ENCODE measurements around the gene SPTB.
"Not testable (repeated sequence)": the region's sequence is repeated elsewhere in the genome, so short reads cannot be mapped to it uniquely, and the experiment has no call there.

Gene SPTB

GRCh38 chr14:64879635-64880220 is at the start of gene SPTB:
SPTB (minus strand) TSS chr14:64879907; CDS start chr14:64823094, 56,813 bp downstream.
- DNase-seq (ENCODE audit: low read depth in 3 of 3): peak; percentile 31 to 73 (median 37)

GRCh38 chr14:64929014-64929359 is 49.3 kb upstream of the SPTB start:
- DNase-seq (ENCODE audit: low read depth in 3 of 3): no peak

GRCh38 chr14:64928239-64929013 is 48.7 kb upstream of the SPTB start:
- DNase-seq (ENCODE audit: low read depth in 3 of 3): no peak

DNA sequence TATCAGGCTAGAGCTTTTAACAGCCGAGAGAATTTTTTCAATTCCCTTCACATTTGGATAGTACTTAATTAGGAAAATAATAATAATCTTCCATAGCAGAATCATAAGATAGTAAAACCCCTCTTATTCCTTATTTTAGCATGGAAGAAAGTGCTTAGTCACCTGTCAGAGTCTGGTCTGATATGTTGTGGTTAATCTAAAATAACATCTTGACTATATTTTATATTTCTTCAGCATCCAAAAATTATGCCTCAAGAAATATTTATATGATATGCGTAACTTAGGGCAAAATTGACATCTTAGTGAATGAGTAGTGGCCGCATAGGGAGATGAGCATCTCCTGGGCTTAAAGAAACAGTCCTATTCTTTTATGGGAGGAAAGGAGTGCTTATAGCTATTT is 47.3 kb upstream of the SPTB start:
- DNase-seq (ENCODE audit: low read depth in 3 of 3): no peak

- no peak for DNase-seq (ENCODE audit: low read depth in 3 of 3)
Observed at GRCh38 chr14:64926398-64926995, 46.8 kb upstream of the SPTB start.

GRCh38 chr14:64923015-64923414 is 43.3 kb upstream of the SPTB start:
- DNase-seq (ENCODE audit: low read depth in 3 of 3): no peak

DNA sequence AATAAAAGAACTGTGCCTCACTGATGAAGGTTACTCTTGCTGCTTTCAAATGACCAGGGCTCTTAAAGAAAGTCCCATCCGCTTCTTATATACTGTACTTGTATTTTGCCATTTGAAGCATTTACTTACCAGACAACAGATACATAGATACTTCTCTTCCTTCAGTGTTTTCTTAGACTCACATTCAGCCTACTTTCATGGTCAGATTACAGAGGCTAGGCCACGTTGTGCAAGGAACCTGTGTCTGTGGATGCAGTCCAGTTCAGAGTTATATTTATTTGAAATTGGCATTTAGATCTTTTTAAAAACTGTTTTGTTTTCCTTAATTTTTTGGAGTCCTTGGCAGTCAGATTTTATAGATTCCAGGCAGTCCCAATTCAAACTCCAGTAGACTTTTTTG is 40.8 kb upstream of the SPTB start:
- no peak for DNase-seq (ENCODE audit: low read depth in 3 of 3)

DNA sequence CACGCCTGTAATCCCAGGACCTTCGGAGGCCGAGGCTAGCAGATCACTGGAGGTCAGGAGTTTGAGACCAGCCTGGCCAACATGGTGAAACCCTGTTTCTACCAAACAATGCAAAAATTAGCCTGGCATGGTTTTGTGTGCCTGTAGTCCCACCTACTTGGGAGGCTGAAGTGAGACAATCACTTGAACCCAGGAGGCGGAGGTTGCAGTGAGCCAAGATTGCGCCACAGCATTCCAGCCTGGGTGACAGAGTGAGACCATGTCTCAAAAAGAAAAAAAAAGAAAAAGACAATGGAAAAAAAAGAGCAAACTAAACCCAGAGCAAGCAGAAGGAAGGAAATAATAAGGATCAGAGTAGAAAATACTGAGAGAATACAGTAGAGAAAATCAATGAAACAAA is 39.9 kb upstream of the SPTB start:
- DNase-seq (ENCODE audit: low read depth in 3 of 3): no peak

DNA sequence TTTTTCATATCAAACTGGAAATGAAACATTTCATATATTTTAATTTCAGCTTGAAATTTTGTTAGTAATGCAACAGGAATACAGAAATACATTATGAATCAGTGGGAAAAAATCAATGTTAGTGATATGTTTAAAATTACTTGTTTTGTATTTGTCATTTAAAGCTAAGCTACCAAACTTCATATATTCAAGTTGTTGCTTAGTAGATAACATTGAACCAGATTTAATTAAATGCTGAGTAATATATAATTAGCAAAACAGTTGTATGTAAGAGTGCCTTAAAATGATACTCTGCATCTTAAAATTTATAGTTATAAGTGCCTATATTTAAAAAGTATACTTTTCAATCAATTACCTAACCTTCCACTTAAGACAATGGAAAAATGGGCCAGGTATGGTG is 39.5 kb upstream of the SPTB start:
- no peak for DNase-seq (ENCODE audit: low read depth in 3 of 3)

DNA sequence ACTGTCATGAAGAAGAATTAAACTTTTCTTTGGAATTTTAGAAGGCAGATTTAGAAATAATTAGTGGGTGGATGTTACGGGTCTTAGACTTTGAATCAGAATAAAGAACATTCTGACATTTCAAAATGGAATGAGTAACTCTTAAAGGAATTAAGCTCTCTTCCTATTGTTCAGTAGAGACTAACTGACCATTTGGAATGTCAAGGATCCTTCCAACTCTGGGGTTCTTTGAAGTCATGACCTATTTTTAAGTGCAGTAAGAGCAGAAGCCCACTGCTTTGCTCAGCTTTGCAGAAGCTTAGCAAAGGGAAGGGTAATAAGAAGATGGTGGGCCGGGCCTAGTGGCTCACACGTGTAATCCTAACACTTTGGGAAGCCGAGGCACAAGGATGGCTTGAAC is 38.5 kb upstream of the SPTB start:
- DNase-seq (ENCODE audit: low read depth in 3 of 3): no peak

GRCh38 chr14:64915797-64916196 is 36.1 kb upstream of the SPTB start:
- no peak for DNase-seq (ENCODE audit: low read depth in 3 of 3)

DNA sequence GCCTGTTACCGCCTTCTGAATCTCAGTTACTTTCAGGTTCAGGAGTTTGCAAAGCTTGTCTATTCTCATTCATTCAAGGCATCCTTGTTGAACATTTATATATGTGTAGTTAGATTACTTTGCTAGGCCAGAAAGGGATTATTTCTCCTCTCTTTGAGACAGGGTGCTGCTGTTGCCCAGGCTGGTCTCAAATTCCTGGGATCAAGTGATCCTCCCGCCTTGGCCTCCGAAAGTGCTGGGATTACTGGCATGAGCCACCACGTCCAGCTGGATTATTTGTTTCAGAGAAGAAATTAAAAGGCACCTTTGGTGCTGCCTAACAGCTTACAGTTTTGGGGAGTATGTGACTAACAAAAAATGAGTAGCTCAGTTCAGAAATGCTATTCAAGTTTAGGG is 35.3 kb upstream of the SPTB start:
- DNase-seq (ENCODE audit: low read depth in 3 of 3): no peak

GRCh38 chr14:64914237-64915028 is 34.7 kb upstream of the SPTB start, which contains the start of gene CHURC1:
CHURC1 (plus strand) TSS chr14:64914455; CDS start chr14:64914496, 41 bp downstream.
- DNase-seq (ENCODE audit: low read depth in 3 of 3): peak; percentile 94 to 98 (median 98)

DNA sequence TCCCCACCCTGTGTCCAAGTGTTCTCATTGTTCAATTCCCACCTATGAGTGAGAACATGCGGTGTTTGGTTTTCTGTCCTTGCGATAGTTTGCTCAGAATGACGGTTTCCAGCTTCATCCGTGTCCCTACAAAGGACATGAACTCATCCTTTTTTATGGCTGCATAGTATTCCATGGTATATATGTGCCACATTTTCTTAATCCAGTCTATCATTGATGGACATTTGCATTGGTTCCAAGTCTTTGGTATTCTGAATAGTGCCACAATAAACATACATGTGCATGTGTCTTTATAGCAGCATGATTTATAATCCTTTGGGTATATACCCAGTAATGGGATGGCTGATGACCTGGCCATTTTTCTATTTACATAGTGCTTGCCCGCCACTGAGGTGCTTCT is 33.8 kb upstream of the SPTB start:
- DNase-seq (ENCODE audit: low read depth in 3 of 3): not testable (repeated sequence)

GRCh38 chr14:64912261-64912660 is 32.6 kb upstream of the SPTB start:
- no peak for DNase-seq (ENCODE audit: low read depth in 3 of 3)

- no peak for DNase-seq (ENCODE audit: low read depth in 3 of 3)
Observed at GRCh38 chr14:64910847-64911495, 31.3 kb upstream of the SPTB start.

GRCh38 chr14:64906022-64906421 is 26.3 kb upstream of the SPTB start:
- no peak for DNase-seq (ENCODE audit: low read depth in 3 of 3)

DNA sequence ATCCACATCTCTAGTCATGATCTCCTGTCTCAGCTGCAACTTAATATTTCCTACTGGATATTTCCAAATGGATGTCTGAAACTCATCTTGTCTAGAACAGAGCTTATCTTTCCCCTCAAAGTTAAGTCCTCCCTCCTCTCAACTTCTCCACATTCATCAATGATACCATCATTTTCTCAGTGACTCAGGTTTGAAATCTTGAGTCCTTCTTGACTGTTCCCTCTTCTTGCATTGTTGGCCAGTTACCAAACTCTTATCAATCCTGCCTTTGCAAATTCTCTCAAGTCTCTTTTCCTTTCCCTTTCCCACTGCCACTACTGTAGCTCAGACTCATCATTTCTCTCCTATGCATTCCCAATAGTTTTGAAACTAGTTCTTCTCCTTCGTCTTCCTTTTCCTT is 20.3 kb upstream of the SPTB start:
- no peak for DNase-seq (ENCODE audit: low read depth in 3 of 3)

DNA sequence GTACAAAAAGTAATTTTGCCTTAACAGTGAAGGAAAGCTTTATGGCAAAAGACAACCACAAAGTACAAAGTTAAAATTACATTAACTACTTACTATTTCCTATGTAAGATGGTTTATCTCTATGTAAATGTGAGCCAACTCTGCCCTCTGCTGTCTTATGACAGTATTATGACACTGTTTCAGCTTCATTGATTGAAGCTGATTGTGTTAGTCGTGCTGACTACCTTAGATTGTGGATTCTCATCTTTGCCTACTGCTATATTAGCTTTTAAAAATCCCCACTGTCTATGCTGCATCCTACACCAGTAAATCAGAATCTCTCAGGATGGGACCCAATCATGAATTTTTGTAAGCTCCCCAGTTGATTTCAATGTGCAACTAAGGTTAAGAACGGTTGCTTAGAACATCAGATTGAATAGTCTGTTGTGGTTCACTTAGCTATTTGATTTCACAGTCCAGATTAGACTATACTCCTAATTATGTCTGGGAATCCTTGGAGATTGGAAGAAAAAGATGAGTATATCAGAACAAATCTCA is 12.2 kb upstream of the SPTB start:
- peak in 1 of 3 experiments; percentile 23 for DNase-seq (ENCODE audit: low read depth in 3 of 3)

- DNase-seq (ENCODE audit: low read depth in 3 of 3): no peak
Observed at GRCh38 chr14:64891173-64891838, 11.6 kb upstream of the SPTB start.

- DNase-seq (ENCODE audit: low read depth in 3 of 3): no peak
Observed at GRCh38 chr14:64889352-64889751, 9.6 kb upstream of the SPTB start.

Measured in stimulated activated CD4-positive, alpha-beta T cell treated with anti-CD3 and anti-CD28 coated beads, TNF-alpha, amount 100 ng/mL, for 24 hours (primary cell).